Endometrial microvascular endothelial cells (primary cell): ENCODE data around the gene ENO2. TPM values are rescaled to one million over a fixed set of nuclear protein-coding genes. Genes with fewer than 3 reads are reported as not detected.

Source experiments
- in situ Hi-C: cut with HindIII; loops from 2 replicates; pipeline ENCODE4 v1.10.0; 2017; ENCODE audit warnings: low sequenced_read_pairs, low pct_unique_long_range_greater_than_20kb; ENCODE audit errors: inconsistent ontology term
- total RNA-seq: library from RNA; depleted of rRNA; stranded (reverse); fragments of >200 nt; gene quantifications from one replicate; pipeline ENCODE4 v1.2.3, GENCODE V29; 2015; ENCODE audit errors: inconsistent ontology term

ENO2 gene
- total RNA-seq, 1 donor from 2014 or later, result 9.8 TPM

DNA sequence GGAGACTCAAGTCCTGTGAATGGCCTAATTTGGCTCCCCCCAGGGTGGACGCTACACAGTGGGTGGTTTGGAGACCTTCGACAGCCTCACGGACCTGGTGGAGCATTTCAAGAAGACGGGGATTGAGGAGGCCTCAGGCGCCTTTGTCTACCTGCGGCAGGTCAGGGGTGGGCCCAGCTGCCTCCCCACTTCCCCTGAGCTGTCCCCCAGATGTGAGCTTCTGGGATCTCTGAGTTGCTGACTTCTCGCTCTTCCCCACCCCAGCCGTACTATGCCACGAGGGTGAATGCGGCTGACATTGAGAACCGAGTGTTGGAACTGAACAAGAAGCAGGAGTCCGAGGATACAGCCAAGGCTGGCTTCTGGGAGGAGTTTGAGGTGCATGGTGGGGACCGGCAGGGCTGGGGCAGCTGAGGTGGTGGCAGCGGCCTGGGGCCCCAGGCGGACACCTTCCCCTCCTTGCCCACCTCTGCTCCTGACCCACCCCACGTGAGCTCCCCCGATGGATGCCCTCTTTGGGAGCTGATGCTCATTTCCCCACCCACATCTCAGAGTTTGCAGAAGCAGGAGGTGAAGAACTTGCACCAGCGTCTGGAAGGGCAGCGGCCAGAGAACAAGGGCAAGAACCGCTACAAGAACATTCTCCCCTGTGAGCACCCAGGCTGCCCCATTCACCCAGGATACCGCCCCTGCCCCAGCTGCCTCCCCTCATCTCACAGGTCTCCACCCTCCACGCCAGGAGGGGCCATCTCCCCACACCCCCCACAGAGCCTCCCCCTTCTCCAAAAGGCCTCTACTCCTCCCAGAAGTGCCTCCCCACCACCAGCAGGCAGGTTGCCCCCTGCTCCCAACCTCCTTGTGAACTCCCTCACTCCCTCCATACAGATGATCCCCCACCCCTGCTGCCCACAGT, 41.0 kb downstream of the ENO2 start:
- in situ Hi-C loops, result no loop called here

DNA sequence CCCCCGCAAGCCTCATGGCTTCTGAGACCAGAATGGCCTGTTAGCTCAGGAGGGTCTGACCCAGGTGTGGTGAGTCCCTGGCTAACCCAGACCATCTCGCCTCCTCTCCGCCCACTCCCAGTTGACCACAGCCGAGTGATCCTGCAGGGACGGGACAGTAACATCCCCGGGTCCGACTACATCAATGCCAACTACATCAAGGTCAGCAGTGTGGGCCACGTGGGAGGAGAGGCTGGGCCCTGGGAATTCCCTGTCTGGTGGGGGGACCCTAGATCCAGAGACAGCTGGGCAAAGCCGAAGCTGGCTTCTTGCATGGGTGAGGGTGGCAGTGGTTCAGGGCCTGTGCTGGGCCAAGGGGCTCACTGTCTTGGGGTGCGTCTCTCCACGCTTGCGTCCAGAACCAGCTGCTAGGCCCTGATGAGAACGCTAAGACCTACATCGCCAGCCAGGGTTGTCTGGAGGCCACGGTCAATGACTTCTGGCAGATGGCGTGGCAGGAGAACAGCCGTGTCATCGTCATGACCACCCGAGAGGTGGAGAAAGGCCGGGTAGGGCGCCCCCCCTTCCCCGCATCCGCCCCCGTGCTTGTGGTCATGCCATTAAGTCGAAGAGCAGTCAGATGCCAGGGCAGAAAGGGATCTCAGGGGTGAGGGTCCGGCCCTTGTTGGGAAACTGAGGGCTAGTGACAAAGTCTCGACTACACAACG, 41.8 kb downstream of the ENO2 start:
- in situ Hi-C loops, result no loop called here

DNA sequence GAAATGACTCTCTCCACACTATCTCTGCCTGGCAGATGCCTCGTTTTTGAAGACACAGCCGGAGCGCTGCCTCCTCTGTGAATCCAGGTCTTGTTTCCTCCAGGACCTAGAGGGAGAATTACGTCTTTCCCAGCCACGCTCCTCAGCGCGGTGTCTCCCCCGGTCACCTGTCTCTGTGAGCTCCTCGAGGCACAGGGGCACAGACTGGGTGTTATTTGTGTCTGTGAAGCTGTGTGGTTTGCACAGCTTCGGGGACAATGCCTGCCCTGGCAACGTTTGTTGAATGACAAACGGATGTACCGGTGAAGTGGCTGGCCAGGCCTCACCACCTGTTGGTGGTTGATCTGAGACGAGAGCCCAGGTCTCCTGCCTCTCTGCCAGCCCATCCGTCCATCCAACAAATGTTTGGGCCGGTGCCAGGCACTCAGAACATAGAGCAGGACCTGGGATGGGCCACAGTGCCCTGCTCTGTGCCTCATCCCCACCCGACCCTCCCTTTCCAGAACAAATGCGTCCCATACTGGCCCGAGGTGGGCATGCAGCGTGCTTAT, 42.8 kb downstream of the ENO2 start:
- in situ Hi-C loops, result no loop called here

DNA sequence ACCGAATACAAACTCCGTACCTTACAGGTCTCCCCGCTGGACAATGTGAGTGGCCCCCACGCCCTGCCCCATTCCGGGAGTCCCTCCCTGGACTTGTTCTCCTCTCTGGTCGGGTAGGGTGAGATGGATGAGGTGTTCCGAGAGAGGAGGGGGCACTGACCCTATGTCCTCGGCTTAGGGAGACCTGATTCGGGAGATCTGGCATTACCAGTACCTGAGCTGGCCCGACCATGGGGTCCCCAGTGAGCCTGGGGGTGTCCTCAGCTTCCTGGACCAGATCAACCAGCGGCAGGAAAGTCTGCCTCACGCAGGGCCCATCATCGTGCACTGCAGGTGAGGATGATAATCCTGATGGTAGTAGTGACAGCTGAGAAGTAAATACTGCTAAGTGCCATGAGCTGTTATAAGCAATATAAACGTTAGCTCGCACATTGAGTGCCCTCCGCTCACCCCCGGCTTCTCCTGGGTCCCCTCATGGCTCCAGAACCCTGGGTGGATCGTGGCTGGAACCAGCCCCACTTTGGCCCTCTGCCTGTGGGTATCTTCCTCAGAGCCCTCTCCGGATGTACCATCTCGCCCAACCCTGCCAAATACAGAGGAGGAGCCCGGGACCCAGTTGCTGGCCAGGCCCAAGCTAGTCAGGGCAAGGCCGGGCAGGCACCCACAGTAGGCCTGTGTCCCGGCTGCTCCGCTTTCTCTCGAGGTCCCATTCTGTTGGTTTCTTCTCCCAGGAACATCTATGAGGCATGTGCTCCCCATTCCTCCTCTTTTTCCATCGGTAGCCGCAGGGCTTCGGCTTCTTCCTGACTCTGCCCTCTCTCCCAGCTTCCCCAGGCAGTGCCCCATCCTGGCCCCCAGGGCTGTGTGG, 43.6 kb downstream of the ENO2 start:
- in situ Hi-C loops, result no loop called here

DNA sequence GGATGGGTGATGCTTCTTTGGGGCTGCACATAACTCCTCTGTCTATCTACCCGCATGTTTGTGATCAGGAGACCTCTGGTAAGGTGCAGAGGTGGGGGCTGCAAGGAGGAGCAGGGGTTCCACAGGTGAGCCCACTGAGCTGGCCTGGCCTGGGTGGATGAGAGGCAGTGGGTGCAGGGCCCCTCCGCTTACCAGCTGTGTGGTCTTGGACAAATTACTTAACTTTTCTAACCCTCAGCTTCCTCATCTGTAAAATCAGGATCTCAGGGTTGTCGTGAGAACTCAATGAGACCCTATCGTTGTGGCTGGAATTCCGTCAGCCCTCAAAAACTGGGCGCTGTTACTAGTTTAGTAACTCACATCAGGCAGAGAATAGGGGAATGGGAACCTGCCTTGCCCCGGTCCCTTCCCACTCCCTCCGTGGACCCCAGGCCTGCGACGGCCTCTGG, 44.3 kb downstream of the ENO2 start:
- in situ Hi-C loops, result no loop called here

DNA sequence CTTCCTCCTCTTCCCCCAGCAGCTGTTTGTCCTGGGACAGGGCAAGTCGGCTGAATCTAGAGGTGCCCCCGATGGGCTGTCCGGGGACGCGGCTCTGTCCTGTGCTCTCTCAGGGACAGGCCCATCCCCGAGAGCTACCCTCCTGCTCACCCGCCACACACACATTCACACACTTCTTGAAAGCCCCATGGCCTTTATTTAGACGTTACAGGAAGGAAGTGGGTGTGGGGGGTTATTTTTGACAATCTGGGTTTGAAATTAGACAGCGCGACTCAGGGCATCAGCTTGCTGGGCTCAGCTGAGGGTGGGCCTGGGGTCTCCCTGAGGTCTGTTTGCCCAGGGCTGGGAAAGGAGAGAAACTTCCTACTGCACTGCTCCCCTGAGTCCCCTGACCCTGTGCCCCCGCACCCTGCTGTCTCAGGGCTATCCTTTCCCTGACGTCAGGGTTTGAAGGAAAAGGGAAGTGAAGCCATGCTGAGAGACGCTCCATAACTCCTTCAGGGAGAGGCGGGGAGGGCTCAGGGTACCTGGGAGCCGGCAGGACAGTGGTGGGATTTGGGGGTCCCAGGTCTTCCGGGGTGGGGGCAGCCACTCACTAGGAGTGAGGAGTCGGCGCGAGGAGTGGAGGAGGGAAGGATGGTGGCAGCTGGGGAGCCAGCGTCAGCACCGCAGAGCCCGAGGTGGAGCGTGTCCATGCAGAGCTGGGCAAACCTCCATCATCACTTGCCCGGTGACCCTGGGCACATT, 44.9 kb downstream of the ENO2 start:
- in situ Hi-C loops, result no loop called here

DNA sequence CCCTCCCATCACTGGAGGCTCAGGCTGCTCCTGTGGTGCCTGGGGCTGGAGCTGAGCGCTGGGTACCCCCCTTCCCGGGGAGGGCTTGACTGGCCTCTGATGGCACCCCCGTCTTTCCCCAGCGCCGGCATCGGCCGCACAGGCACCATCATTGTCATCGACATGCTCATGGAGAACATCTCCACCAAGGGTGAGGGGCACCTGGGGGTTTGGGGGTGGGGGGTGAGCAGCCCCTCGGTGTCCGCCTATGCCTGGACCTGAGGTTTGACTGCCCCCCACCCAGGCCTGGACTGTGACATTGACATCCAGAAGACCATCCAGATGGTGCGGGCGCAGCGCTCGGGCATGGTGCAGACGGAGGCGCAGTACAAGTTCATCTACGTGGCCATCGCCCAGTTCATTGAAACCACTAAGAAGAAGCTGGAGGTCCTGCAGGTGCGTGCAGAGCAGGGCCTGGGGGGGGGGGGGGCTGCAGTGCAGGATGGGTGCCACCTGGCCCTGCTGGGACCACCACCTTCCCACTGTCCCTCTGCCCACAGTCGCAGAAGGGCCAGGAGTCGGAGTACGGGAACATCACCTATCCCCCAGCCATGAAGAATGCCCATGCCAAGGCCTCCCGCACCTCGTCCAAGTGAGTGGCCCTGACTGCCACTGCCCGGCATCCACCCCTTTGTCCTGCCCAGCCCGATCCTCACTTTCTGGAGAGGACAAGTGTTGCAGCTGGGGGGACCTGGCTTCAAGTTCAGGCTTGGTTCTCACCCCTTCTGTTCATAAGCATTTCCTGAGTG, 45.6 kb downstream of the ENO2 start:
- in situ Hi-C loops, result no loop called here

DNA sequence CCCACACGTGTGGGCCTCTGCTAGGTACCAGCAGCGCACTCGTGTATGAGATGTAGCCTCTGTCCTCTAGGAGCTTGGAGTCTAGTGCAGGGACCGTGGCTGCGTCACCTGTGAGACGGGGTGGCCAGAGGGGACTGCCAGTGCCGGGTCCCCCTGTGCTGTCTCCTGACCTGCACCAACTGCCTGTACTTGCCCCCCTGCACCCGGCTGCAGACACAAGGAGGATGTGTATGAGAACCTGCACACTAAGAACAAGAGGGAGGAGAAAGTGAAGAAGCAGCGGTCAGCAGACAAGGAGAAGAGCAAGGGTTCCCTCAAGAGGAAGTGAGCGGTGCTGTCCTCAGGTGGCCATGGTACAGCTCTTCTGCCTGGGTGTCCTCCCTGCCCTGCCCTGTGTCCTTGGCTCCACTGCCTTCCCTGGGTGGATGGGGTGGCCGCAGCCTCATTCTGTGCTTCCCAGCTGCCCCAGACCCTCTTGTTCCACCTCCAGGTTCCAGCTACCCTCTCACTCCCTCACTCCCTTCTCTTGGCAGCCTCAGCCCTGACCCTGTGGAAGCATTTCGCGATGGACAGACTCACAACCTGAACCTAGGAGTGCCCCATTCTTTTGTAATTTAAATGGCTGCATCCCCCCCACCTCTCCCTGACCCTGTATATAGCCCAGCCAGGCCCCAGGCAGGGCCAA, 46.4 kb downstream of the ENO2 start:
- in situ Hi-C loops, result no loop called here

DNA sequence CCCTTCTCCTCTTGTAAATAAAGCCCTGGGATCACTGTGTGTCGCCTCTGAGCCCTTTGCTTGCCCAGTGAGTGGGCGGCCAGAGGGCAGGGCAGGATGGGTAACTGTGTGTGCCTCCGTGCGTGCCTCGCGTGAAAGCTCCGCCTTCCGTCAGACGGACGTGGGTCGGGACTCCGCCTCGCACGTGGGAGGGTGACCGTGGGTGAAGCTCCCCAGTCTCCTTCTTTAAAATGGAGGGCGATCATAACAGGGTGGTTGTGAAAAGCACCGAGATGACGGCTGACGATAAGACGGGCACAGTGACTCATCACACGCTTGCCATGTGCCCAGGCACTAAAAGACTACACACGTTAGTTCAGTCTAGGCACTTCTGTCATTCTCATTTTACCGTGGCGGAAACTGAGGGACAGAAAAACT, 46.9 kb downstream of the ENO2 start:
- in situ Hi-C loops, result no loop called here

DNA sequence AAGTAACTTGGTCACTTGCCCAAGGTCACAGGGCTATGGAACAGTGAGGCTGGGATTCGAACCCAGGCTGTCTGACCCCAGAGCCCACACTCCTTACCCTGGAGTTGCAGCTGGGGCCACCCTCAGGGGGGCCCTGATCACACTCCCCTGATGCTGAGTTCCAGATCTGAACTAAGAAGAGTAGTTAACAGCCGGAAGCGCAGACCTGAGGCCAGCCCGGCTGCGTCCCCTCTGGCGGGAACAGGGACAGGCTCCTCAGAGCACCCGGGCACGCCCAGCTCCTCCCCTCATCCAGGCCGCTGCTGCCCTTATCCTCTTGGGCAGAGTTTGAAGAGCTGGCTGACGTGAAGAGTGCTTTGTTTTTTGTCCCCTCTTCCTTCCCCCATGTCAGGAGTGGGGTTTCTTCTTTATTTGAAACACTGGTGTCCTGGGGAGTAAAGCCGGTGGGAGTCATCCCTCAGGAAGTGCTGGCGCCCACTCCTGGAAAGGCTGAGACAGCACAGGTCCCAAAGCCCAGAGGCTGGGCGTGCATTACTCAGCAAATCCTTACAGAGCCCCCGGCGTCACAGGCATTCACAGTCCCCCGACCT, 47.4 kb downstream of the ENO2 start:
- in situ Hi-C loops, result no loop called here

DNA sequence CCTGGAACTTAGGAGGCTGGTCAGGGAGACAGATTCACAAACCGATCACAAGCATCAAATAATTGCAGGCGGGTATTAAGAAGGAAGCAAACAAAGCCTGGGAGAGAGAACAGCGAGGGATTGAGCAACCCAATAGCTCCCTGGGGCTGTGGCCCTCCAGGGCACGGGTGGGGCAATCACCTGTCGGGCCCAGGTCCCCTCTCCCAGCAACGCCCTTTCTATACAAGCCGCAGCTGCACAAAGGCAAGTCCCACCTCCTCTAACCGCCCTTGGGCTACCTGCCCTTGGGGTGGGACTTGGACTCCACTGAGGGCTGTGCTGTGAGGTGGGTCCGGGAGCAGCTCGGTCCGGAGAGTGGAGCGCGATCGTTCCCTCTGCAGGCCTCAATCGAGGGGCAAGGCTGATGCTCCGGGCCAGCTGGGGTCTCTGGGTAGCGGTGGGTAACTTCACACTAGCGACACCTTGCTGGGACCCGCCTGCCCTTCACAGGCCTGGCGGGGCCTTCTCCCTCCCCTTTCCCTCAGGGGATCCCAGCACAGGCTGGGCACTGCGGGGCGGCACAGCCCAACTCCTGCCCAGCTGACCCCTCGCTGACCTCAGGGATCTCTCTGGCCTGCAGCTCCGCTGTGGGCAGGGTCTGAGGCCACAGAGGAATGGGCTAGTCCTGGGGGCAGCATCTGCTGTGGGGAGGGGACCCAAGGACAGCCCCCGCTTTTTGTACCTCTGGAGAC, 48.1 kb downstream of the ENO2 start:
- in situ Hi-C loops, result no loop called here

DNA sequence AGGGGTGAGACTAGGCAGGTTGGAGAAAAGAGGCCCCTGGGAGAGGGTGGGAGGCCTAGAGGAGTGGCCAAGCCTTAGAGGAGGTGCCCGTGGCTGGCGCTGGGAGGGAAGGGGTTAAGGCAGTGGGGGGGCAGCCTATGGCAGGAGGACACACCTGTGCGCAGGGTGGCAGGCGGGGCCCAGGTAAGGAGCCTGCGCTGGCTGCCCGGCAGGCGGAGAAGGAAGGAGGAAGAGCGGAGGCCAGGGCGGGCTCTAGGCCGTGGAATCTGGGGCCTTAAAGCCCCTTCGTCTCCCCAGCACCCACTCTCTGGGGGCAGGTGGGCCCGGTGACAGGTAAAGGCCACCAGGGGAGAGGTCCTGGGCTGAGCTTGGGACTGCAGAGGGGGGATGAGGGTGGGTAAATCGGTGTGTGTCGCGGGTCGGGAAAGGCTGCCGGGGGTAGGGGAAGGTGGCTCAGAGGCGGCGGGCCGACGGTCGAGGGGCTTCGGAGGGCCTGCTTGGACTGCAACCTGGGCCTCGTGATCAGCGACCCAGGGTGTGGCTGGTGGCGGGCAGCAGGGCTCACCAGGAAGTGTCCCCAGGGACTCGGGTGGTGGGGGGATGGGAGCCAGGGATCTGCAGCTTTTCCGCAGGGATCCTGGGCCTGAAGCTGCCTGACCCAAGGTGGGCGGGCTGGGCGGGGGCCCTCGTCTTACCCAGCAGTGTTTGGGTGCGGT, 48.8 kb downstream of the ENO2 start:
- in situ Hi-C loops, result no loop called here

DNA sequence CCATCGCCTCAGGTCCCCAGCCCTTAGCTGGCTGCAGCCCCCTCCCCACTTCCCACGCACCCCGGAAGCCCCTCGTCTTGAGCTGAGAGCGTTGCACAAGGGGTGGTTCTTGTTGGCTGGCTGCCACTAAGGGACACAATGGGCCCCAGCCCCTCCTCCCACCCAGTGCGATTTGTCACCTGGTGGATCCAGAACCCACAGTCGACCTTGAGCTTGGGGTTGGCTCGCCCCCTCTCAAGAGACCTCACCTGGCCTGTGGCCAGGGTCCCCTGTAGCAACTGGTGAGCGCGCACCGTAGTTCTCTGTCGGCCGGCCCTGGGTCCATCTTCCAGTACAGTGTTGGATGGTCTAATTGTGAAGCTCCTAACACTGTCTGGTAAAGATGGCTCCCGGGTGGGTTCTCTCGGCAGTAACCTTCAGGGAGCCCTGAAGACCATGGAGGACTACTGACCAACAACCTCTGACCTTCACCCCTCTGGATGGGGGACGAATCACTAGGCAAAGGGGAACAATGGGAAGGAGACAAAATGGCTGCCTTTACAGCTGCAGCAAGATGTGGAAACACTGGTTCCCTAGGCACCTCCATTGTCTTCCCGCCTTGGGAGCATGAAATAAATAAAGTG, 49.5 kb downstream of the ENO2 start:
- in situ Hi-C loops, result no loop called here

DNA sequence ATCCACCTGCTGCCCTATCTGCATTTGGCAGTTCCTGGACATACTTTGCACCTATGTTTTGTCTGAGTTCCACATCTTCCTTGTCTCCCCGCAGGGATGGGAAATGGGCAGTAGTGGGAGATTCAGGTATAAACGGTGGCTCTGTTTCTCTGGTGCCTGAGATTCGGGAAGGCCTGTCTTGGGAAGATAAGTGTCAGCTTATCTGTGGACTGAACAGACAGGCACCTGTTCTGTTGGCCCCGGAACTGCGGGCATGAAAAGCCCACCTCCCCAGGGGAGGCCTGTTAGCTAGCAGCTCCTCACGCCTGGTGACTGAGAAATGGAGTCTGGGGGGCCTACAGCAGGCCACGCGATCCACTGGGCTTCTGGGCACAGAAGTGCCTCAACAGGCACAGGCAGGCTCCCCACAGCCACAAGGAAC, 50.2 kb downstream of the ENO2 start:
- in situ Hi-C loops, result no loop called here

DNA sequence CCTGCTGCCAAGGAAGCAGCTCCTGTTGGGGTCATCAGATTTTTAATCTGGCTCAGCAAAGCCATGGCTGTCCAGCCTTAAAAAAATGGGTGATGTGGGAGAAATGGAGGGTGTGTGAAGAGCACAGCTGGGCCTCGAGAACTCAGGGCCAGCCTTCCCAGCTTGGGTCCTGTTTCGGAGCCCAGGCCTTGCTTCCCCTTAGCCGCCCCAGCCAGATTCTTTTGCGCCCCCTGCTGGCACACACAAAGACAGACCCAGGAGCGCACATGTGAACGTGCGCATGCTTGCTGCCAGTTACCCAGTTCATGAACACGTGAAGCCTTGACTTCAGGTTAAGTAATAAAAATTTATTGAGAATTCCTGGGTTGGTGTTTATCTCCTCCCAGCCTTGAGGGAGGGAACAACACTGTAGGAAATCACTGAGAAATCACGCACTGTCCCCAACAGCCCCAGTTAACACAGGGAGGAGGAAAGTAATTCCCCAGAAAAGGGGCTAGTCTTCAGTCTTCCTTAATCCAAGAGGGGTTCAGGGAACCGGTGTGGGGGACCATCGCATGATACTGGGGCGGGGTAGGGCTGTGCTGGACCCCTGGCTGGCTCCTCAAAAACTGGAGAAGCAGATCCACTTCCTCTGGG, 50.8 kb downstream of the ENO2 start:
- in situ Hi-C loops, result no loop called here
